GM18951 (cell line): Measurements from ENCODE around the gene MAGI2.

Source experiments
- POLR2A ChIP-seq: IDR thresholded peaks from 4 replicates; pipeline ENCODE4 v1.6.1; 2011; ENCODE audit warnings: mild to moderate bottlenecking; ENCODE audit not compliant: insufficient read length, insufficient read depth; ENCODE audit errors: extremely low read depth
- in situ Hi-C: fragments of 300-500 bp; cut with MboI; formaldehyde crosslinking; loops from one replicate; pipeline ENCODE4 v1.12.0; 2022; ENCODE audit warnings: low sequenced_read_pairs, mixed read lengths, inconsistent platforms; ENCODE audit not compliant: unreplicated experiment

MAGI2 gene

GRCh38 chr7:78742694-78743093 lies 710.8 kb downstream of the MAGI2 start:
- in situ Hi-C loops = no loop called here
- TF ChIP-seq POLR2A = no peak

- in situ Hi-C loops = no loop called here
Measured at GRCh38 chr7:78736548-78736947, 716.9 kb downstream of the MAGI2 start.

GRCh38 chr7:78734626-78735025 lies 718.8 kb downstream of the MAGI2 start:
- in situ Hi-C loops = no loop called here
- no peak for TF ChIP-seq POLR2A

More at GRCh38 chr7:78736548-78736947, 716.9 kb downstream of the MAGI2 start:
- TF ChIP-seq POLR2A = no peak

GRCh38 chr7:78720066-78720465 lies 733.4 kb downstream of the MAGI2 start:
- TF ChIP-seq POLR2A = no peak
- in situ Hi-C loops = no loop called here

- in situ Hi-C loops = no loop called here
- no peak for TF ChIP-seq POLR2A
Measured at GRCh38 chr7:78718212-78718611, 735.3 kb downstream of the MAGI2 start.

GRCh38 chr7:78716876-78717275 lies 736.6 kb downstream of the MAGI2 start:
- in situ Hi-C loops = no loop called here
- TF ChIP-seq POLR2A = no peak

GRCh38 chr7:78714356-78714755 lies 739.1 kb downstream of the MAGI2 start:
- in situ Hi-C loops = no loop called here
- no peak for TF ChIP-seq POLR2A

GRCh38 chr7:78712111-78712510 lies 741.4 kb downstream of the MAGI2 start:
- no peak for TF ChIP-seq POLR2A

GRCh38 chr7:78709658-78710057 lies 743.8 kb downstream of the MAGI2 start:
- in situ Hi-C loops = no loop called here
- no peak for TF ChIP-seq POLR2A

More at GRCh38 chr7:78712111-78712510, 741.4 kb downstream of the MAGI2 start:
- in situ Hi-C loops = no loop called here

GRCh38 chr7:78704504-78704903 lies 749.0 kb downstream of the MAGI2 start:
- no peak for TF ChIP-seq POLR2A
- in situ Hi-C loops = no loop called here

GRCh38 chr7:78703391-78703790 lies 750.1 kb downstream of the MAGI2 start:
- TF ChIP-seq POLR2A = no peak
- in situ Hi-C loops = no loop called here

GRCh38 chr7:78702770-78703169 lies 750.7 kb downstream of the MAGI2 start:
- in situ Hi-C loops = no loop called here
- no peak for TF ChIP-seq POLR2A

GRCh38 chr7:78695826-78696225 lies 757.6 kb downstream of the MAGI2 start:
- no peak for TF ChIP-seq POLR2A
- in situ Hi-C loops = no loop called here

GRCh38 chr7:78691584-78691983 lies 761.9 kb downstream of the MAGI2 start:
- TF ChIP-seq POLR2A = no peak
- in situ Hi-C loops = no loop called here

GRCh38 chr7:78690174-78690573 lies 763.3 kb downstream of the MAGI2 start:
- no peak for TF ChIP-seq POLR2A
- in situ Hi-C loops = no loop called here

GRCh38 chr7:78688376-78688775 lies 765.1 kb downstream of the MAGI2 start:
- in situ Hi-C loops = no loop called here
- no peak for TF ChIP-seq POLR2A

GRCh38 chr7:78686189-78686588 lies 767.3 kb downstream of the MAGI2 start:
- in situ Hi-C loops = no loop called here
- no peak for TF ChIP-seq POLR2A
